ENCODE results near the gene OSBPL3. TPM values are rescaled to one million over a fixed set of nuclear protein-coding genes. Genes with fewer than 3 reads are reported as not detected.

The OSBPL3 gene
- polyA plus RNA-seq, 1 of the 3 experiments (the other 2 are of a cell fraction): 23.2 TPM

- Histone ChIP-seq H4K20me1 (ENCODE audit: insufficient read depth) (no peaks in the 10 kb centered on the region), H3K36me3 (replicated peaks in 1 of 2; ENCODE audit: control insufficient read depth in 1 of 2, insufficient read depth in 2 of 2, low read length in 1 of 2) (no peaks in the 10 kb centered on the region), H3K4me2 (no peak overlapping the region), H3K4me3 (ENCODE audit: low read depth in 2 of 2, low read length in 1 of 2) (no peak overlapping the region), H3K27ac (ENCODE audit: low read depth in 2 of 2, low read length in 1 of 2) (no peak overlapping the region), H3K9me2 (no peaks in the 10 kb centered on the region), H3K4me1 (ENCODE audit: control insufficient read depth in 1 of 2, insufficient read depth in 2 of 2, low read depth in 1 of 2, low read length in 1 of 2) (peaks cover 14 to 37% of the 10 kb centered on the region in 2 experiments), H3F3A (replicated peaks; ENCODE audit: insufficient read depth) (peaks cover 11% of the 10 kb centered on the region), H3K79me2 (ENCODE audit: insufficient read depth) (peaks cover 92% of the 10 kb centered on the region), H3K9ac (no peak overlapping the region), H2AFZ (ENCODE audit: low read depth) (no peak overlapping the region), H3K27me3 (ENCODE audit: insufficient read depth) (no peaks in the 10 kb centered on the region), H3K9me3 (no peaks in the 10 kb centered on the region)
- DNase-seq: no peak
- TF ChIP-seq TEAD4 (IDR thresholded peaks at IDR 0.05; ENCODE audit: borderline replicate concordance, insufficient read depth) (no peak), CTCF (IDR thresholded peaks at IDR 0.05) (no peak), NFIC (IDR thresholded peaks at IDR 0.05; ENCODE audit: borderline replicate concordance) (no peak), TAF1 (IDR thresholded peaks at IDR 0.05; ENCODE audit: borderline replicate concordance, low read depth, low read length) (no peak), USF2 (IDR thresholded peaks at IDR 0.05; ENCODE audit: borderline replicate concordance, low read depth, low read length) (no peak), RAD21 (IDR thresholded peaks at IDR 0.05; ENCODE audit: low read length) (no peak), ELF1 (IDR thresholded peaks at IDR 0.05) (no peak), IRF3 (IDR thresholded peaks at IDR 0.05; ENCODE audit: low read depth, low read length) (no peak), MEF2A (IDR thresholded peaks at IDR 0.05; ENCODE audit: borderline replicate concordance, low read depth) (no peak)
- 97% methylated on average over 8 of the region's 8 CpGs for WGBS (ENCODE audit: low lambda C conversion rate)
- ChIA-PET POLR2A (no interaction called here), CTCF (interaction anchor here (1.0 to 2.1 kb wide), 2 partner anchors 92 to 181 kb away, joined by 3 to 7 read pairs; no protein-coding TSS in a partner anchor)
These were observed 67.0 kb downstream of the OSBPL3 start for GRCh38 chr7:24912874-24913514.

GRCh38 chr7:24912424-24912823, 67.6 kb downstream of the OSBPL3 start:
- POLR2A ChIA-PET: no interaction called here
- DNase-seq: no peak
- H3K4me3 ChIP-seq (ENCODE audit: low read depth in 2 of 2, low read length in 1 of 2): no peak overlapping the region
- TF ChIP-seq PBX3 (IDR thresholded peaks at IDR 0.05) (peak; percentile 53), TCF12 (IDR thresholded peaks at IDR 0.05) (0 out of 2 replicates have a peak, but pooled peaks have one; percentile 9), EP300 (IDR thresholded peaks at IDR 0.05; ENCODE audit: borderline replicate concordance in 1 of 2, low read depth in 1 of 2, low read length in 1 of 2) (no peak)
- H2AFZ ChIP-seq (ENCODE audit: low read depth): no peak overlapping the region
- H3K79me2 ChIP-seq (ENCODE audit: insufficient read depth): peaks cover 87% of the 10 kb centered on the region
- H4K20me1 ChIP-seq (ENCODE audit: insufficient read depth): no peaks in the 10 kb centered on the region
- H3K4me1 ChIP-seq (ENCODE audit: control insufficient read depth in 1 of 2, insufficient read depth in 2 of 2, low read depth in 1 of 2, low read length in 1 of 2): peaks cover 16 to 41% of the 10 kb centered on the region in 2 experiments
- H3K9me2 ChIP-seq: no peaks in the 10 kb centered on the region
- H3K27me3 ChIP-seq (ENCODE audit: insufficient read depth): no peaks in the 10 kb centered on the region
- H3K4me2 ChIP-seq: no peak overlapping the region
- H3K9ac ChIP-seq: no peak overlapping the region
- H3F3A ChIP-seq (replicated peaks; ENCODE audit: insufficient read depth): peaks cover 16% of the 10 kb centered on the region
- WGBS (ENCODE audit: low lambda C conversion rate): 75% methylated on average over 4 of the region's 4 CpGs
- CTCF ChIA-PET: interaction anchor here (0.9 to 2.4 kb wide), 3 partner anchors 60 to 100 kb away, joined by 3 to 9 read pairs (median 3); no protein-coding TSS in a partner anchor
- H3K36me3 ChIP-seq (replicated peaks in 1 of 2; ENCODE audit: control insufficient read depth in 1 of 2, insufficient read depth in 2 of 2, low read length in 1 of 2): no peaks in the 10 kb centered on the region
- no peaks in the 10 kb centered on the region for H3K9me3 ChIP-seq
- H3K27ac ChIP-seq (ENCODE audit: low read depth in 2 of 2, low read length in 1 of 2): no peak overlapping the region

Data from SK-N-SH (cell line).